K562 (cell line): Measurements from ENCODE around the gene SPPL3. TPM values are rescaled to one million over a fixed set of nuclear protein-coding genes. Genes with fewer than 3 reads are reported as not detected.

ENCODE experiments used
- BRD4 ChIP-seq: fragments of 200-600 bp; sonication (generic); IDR thresholded peaks from 2 replicates; pipeline ENCODE4 v1.6.1; 2017; ENCODE audit warnings: inconsistent platforms
- ELF4 ChIP-seq: fragments of 450-650 bp; formaldehyde crosslinking; IDR thresholded peaks from 2 replicates; pipeline ENCODE4 v1.4.0; 2022; ENCODE audit warnings: missing genetic modification characterization
- FIP1L1 ChIP-seq: fragments of 200-400 bp; formaldehyde crosslinking; IDR thresholded peaks from 2 replicates; pipeline ENCODE4 v1.6.1; 2018; ENCODE audit warnings: mild to moderate bottlenecking, low read depth, low read length; ENCODE audit not compliant: poor library complexity, severe bottlenecking
- HLTF ChIP-seq: fragments of 450-650 bp; IDR thresholded peaks from 2 replicates; pipeline ENCODE4 v1.6.1; 2016
- KAT2B ChIP-seq: IDR thresholded peaks from one replicate; pipeline ENCODE4 v1.6.1; 2012; ENCODE audit warnings: low read depth, mild to moderate bottlenecking, control low read depth, inconsistent platforms, low read length, moderate library complexity
- KDM1A ChIP-seq, 2 experiments: fragments of 450-650 bp; IDR thresholded peaks; 2 replicates each; pipeline ENCODE4 v1.6.1; 2016; ENCODE audit warnings: mild to moderate bottlenecking in 2 of 2
- MXI1 ChIP-seq: IDR thresholded peaks from 2 replicates; pipeline ENCODE4 v1.6.1; 2011; ENCODE audit warnings: low read depth, mild to moderate bottlenecking, improper control_type of control experiment, low read length
- PCBP2 ChIP-seq: fragments of 200-400 bp; formaldehyde crosslinking; IDR thresholded peaks from 2 replicates; pipeline ENCODE4 v1.6.1; 2018; ENCODE audit warnings: low read length, low read depth, mild to moderate bottlenecking, moderate library complexity; ENCODE audit not compliant: poor library complexity, severe bottlenecking
- PML ChIP-seq: IDR thresholded peaks from 2 replicates; pipeline ENCODE4 v1.6.1; 2012; ENCODE audit warnings: low read length, inconsistent platforms
- RAD21 ChIP-seq, 2 experiments: fragments of 250-450 bp in 1 of 2; fragments of 450-650 bp in 1 of 2; sonication (Bioruptor Pico) in 1 of 2; formaldehyde crosslinking in 1 of 2; IDR thresholded peaks in 1 of 2; conservative IDR thresholded peaks in 1 of 2; 2 replicates each; pipeline versions ENCODE4 v1.4.0 to v1.8.0; 2020 to 2022; ENCODE audit warnings: mild to moderate bottlenecking in 2 of 2, moderate library complexity in 1 of 2
- SOX6 ChIP-seq: fragments of 450-650 bp; IDR thresholded peaks from 2 replicates; pipeline ENCODE4 v1.6.1; 2014; ENCODE audit warnings: mild to moderate bottlenecking
- SUPT5H ChIP-seq: fragments of 450-650 bp; IDR thresholded peaks from 2 replicates; pipeline ENCODE4 v1.6.1; 2016
- ZNF274 ChIP-seq: IDR thresholded peaks from 2 replicates; pipeline ENCODE4 v1.6.1; 2011; ENCODE audit warnings: low read depth, mild to moderate bottlenecking, low read length, moderate library complexity, borderline replicate concordance
- ZNF324 ChIP-seq: fragments of 250-450 bp; sonication (Bioruptor Pico); IDR thresholded peaks from 2 replicates; pipeline ENCODE4 v1.4.0; 2020; ENCODE audit warnings: mild to moderate bottlenecking
- polyA plus RNA-seq, 8 experiments: library from polyadenylated mRNA; depleted of rRNA in 4 of 8; stranded (reverse) in 5 of 8; unstranded in 3 of 8; fragments of >200 nt; fragmentation: Nextera tagmentation in 2 of 8; fragmentation: Illumina TruSeq in 1 of 8; extraction: Ambion mirVana in 2 of 8; extraction: Trizol in 1 of 8; gene quantifications; 2 replicates each; pipeline versions ENCODE4 v1.2.1 to v1.2.3, GENCODE V29; 2011 to 2014; ENCODE audit warnings: inconsistent platforms in 1 of 8, missing spikeins in 1 of 8
- total RNA-seq, 7 experiments: library from RNA; depleted of rRNA in 6 of 7; stranded (reverse); fragments of >200 nt in 6 of 7; fragmentation: Illumina TruSeq in 2 of 7; extraction: Trizol in 2 of 7; gene quantifications; 2 replicates each; pipeline versions ENCODE4 v1.2.1 to v1.2.3, GENCODE V29; 2011 to 2021; ENCODE audit warnings: low replicate concordance in 1 of 7
- TF ChIP-seq, protein P1 (sequence below), 2 experiments: fragments of 450-650 bp; formaldehyde crosslinking in 1 of 2; IDR thresholded peaks; 2 replicates each; pipeline versions ENCODE4 v1.4.0 to v1.6.1; 2014 to 2020; ENCODE audit warnings: mild to moderate bottlenecking in 2 of 2, borderline replicate concordance in 1 of 2, low read depth in 1 of 2
- TF ChIP-seq, protein P2 (sequence below): fragments of 450-650 bp; formaldehyde crosslinking; IDR thresholded peaks from 2 replicates; pipeline ENCODE4 v1.4.0; 2020; ENCODE audit warnings: mild to moderate bottlenecking, moderate library complexity
- TF ChIP-seq, protein P3 (sequence below): fragments of 200-800 bp; sonication (Bioruptor generic); IDR thresholded peaks from 2 replicates; pipeline ENCODE4 v1.6.1; 2017; ENCODE audit warnings: missing genetic modification characterization, missing compliant biosample characterization

SPPL3 gene
- total and polyA plus RNA-seq, 9 of the 15 experiments (the other 6 are each of a cell fraction or from before 2014, with no cell fraction given) = 2.9 to 32.1 (median 7.1) TPM

DNA sequence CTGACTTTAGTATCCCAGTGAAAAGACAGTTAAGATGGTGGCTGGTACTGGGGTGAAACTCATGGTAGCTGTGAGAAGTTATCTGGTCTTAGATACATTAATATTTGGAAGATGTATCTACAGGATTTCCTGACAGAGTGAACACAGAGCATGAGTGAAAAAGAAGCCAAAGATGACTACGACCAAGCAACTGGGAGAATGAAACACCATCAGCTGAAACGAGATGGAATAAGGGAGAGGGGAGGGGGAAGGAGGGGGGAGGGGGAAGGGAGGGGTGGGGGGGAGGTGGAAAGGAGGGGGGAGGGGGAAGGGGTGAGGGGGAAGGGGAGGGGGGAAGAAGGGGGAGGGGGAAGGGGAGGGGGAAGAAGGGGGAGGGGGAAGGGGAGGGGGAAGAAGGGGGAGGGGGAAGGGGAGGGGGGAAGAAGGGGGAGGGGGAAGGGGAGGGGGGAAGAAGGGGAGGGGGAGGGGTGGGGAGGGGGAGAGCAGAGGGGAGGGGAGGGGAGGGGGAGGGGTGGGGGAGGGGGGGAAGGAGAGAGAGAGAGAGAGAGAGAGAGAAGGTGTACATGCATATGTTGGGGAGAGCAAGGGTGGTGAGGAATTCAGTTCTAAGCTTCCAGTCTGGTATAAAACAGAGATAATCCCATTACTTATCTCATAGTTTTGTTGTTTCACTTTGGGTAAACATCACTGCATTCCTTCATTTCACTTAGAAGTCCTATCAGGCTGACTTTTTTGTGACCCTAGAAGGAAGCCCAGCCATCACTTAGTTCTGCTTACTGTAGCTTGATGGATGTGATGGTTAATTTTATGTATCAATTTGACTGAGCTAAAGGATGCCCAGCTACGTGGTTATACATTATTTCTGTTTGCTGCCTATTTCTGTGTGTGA is 73.9 kb downstream of the SPPL3 start (continued):
- TF ChIP-seq, protein P1, sequence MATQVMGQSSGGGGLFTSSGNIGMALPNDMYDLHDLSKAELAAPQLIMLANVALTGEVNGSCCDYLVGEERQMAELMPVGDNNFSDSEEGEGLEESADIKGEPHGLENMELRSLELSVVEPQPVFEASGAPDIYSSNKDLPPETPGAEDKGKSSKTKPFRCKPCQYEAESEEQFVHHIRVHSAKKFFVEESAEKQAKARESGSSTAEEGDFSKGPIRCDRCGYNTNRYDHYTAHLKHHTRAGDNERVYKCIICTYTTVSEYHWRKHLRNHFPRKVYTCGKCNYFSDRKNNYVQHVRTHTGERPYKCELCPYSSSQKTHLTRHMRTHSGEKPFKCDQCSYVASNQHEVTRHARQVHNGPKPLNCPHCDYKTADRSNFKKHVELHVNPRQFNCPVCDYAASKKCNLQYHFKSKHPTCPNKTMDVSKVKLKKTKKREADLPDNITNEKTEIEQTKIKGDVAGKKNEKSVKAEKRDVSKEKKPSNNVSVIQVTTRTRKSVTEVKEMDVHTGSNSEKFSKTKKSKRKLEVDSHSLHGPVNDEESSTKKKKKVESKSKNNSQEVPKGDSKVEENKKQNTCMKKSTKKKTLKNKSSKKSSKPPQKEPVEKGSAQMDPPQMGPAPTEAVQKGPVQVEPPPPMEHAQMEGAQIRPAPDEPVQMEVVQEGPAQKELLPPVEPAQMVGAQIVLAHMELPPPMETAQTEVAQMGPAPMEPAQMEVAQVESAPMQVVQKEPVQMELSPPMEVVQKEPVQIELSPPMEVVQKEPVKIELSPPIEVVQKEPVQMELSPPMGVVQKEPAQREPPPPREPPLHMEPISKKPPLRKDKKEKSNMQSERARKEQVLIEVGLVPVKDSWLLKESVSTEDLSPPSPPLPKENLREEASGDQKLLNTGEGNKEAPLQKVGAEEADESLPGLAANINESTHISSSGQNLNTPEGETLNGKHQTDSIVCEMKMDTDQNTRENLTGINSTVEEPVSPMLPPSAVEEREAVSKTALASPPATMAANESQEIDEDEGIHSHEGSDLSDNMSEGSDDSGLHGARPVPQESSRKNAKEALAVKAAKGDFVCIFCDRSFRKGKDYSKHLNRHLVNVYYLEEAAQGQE (IDR thresholded peaks at IDR 0.05; ENCODE audit: borderline replicate concordance) = no peak
- TF ChIP-seq, protein P1 (CRISPR knock-in tag; IDR thresholded peaks at IDR 0.05; ENCODE audit: low read depth) = no peak
- no peak for TF ChIP-seq ELF4 (CRISPR knock-in tag)
- no peak for TF ChIP-seq HLTF
- TF ChIP-seq ZNF324 (CRISPR knock-in tag) = no peak
- TF ChIP-seq PCBP2 = peak; percentile 95
- no peak for TF ChIP-seq MXI1
- TF ChIP-seq, protein P2, sequence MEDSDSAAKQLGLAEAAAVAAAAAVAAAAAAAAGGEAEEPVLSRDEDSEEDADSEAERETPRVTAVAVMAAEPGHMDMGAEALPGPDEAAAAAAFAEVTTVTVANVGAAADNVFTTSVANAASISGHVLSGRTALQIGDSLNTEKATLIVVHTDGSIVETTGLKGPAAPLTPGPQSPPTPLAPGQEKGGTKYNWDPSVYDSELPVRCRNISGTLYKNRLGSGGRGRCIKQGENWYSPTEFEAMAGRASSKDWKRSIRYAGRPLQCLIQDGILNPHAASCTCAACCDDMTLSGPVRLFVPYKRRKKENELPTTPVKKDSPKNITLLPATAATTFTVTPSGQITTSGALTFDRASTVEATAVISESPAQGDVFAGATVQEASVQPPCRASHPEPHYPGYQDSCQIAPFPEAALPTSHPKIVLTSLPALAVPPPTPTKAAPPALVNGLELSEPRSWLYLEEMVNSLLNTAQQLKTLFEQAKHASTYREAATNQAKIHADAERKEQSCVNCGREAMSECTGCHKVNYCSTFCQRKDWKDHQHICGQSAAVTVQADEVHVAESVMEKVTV = no peak
- no peak for TF ChIP-seq BRD4
- TF ChIP-seq ZNF274 = no peak
- no peak for TF ChIP-seq SOX6
- no peak for TF ChIP-seq KAT2B
- no peak for TF ChIP-seq PML
- no peak for TF ChIP-seq FIP1L1
- no peak for TF ChIP-seq SUPT5H
- TF ChIP-seq KDM1A (IDR thresholded peaks at IDR 0.05) = peak in 1 of 2 experiments; percentile 70; a peak in 2 of 4 replicates
- no peak for TF ChIP-seq RAD21 (CRISPR knock-in tag; conservative IDR thresholded peaks at IDR 0.05 in 1 of 2, IDR thresholded peaks at IDR 0.05 in 1 of 2)
- TF ChIP-seq, protein P3, sequence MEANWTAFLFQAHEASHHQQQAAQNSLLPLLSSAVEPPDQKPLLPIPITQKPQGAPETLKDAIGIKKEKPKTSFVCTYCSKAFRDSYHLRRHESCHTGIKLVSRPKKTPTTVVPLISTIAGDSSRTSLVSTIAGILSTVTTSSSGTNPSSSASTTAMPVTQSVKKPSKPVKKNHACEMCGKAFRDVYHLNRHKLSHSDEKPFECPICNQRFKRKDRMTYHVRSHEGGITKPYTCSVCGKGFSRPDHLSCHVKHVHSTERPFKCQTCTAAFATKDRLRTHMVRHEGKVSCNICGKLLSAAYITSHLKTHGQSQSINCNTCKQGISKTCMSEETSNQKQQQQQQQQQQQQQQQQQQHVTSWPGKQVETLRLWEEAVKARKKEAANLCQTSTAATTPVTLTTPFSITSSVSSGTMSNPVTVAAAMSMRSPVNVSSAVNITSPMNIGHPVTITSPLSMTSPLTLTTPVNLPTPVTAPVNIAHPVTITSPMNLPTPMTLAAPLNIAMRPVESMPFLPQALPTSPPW (CRISPR knock-in tag) = peak; percentile 37
